ENCODE results near the gene PSME3. TPM values are rescaled to one million over a fixed set of nuclear protein-coding genes. Genes with fewer than 3 reads are reported as not detected.

The PSME3 gene
- total RNA-seq, 1 donor from 2014 or later: 116 TPM

- DNase-seq (ENCODE audit: extremely low spot score, unreplicated experiment): no peak
- H3K9me3 Mint-ChIP-seq: no peaks in the 10 kb centered on the region
- TF ChIP-seq CTCF (conservative IDR thresholded peaks at IDR 0.05): no peak
- no peaks in the 10 kb centered on the region for H3K4me1 Mint-ChIP-seq (ENCODE audit: unreplicated experiment)
- no peak within 1 kb of the TSS for H3K4me3 Mint-ChIP-seq
- H3K27ac Mint-ChIP-seq: no peak within 1 kb of the TSS
- no peaks in the 10 kb centered on the region for H3K27me3 Mint-ChIP-seq
- peaks cover 12% of the 10 kb centered on the region for H3K36me3 Mint-ChIP-seq
Measured at GRCh38 chr17:42844271-42844670, 11.1 kb downstream of the PSME3 start, which contains the start of gene AOC2. Gene AOC2, plus strand, starts transcription at chr17:42844580. Its CDS starts 47 bp downstream, at chr17:42844627.

- H3K9me3 Mint-ChIP-seq: no peaks in the 10 kb centered on the region
- DNase-seq (ENCODE audit: extremely low spot score, unreplicated experiment): no peak
- TF ChIP-seq CTCF (conservative IDR thresholded peaks at IDR 0.05): no peak
- no peaks in the 10 kb centered on the region for H3K27me3 Mint-ChIP-seq
- H3K36me3 Mint-ChIP-seq: peaks cover 9% of the 10 kb centered on the region
- H3K4me1 Mint-ChIP-seq (ENCODE audit: unreplicated experiment): no peaks in the 10 kb centered on the region
- H3K27ac Mint-ChIP-seq: no peak overlapping the region
- no peak overlapping the region for H3K4me3 Mint-ChIP-seq
Measured at GRCh38 chr17:42844761-42845555, 11.8 kb downstream of the PSME3 start.

- H3K4me1 Mint-ChIP-seq (ENCODE audit: unreplicated experiment): no peaks in the 10 kb centered on the region
- DNase-seq (ENCODE audit: extremely low spot score, unreplicated experiment): no peak
- TF ChIP-seq CTCF (conservative IDR thresholded peaks at IDR 0.05): no peak
- H3K9me3 Mint-ChIP-seq: no peaks in the 10 kb centered on the region
- H3K27me3 Mint-ChIP-seq: no peaks in the 10 kb centered on the region
- H3K36me3 Mint-ChIP-seq: peaks cover 9% of the 10 kb centered on the region
- H3K27ac Mint-ChIP-seq: no peak overlapping the region
- H3K4me3 Mint-ChIP-seq: no peak overlapping the region
Measured at GRCh38 chr17:42845556-42845917, 12.3 kb downstream of the PSME3 start.

GRCh38 chr17:42845918-42846593, 12.9 kb downstream of the PSME3 start:
- no peaks in the 10 kb centered on the region for H3K27me3 Mint-ChIP-seq
- TF ChIP-seq CTCF (conservative IDR thresholded peaks at IDR 0.05): no peak
- H3K36me3 Mint-ChIP-seq: peaks cover 9% of the 10 kb centered on the region
- H3K9me3 Mint-ChIP-seq: no peaks in the 10 kb centered on the region
- DNase-seq (ENCODE audit: extremely low spot score, unreplicated experiment): no peak
- H3K4me3 Mint-ChIP-seq: no peak overlapping the region
- H3K4me1 Mint-ChIP-seq (ENCODE audit: unreplicated experiment): no peaks in the 10 kb centered on the region
- no peak overlapping the region for H3K27ac Mint-ChIP-seq

- Mint-ChIP-seq H3K4me3 (no peak overlapping the region), H3K27me3 (no peaks in the 10 kb centered on the region), H3K36me3 (peaks cover 9% of the 10 kb centered on the region), H3K9me3 (no peaks in the 10 kb centered on the region), H3K27ac (no peak overlapping the region), H3K4me1 (ENCODE audit: unreplicated experiment) (no peaks in the 10 kb centered on the region)
- no peak for TF ChIP-seq CTCF (conservative IDR thresholded peaks at IDR 0.05)
- no peak for DNase-seq (ENCODE audit: extremely low spot score, unreplicated experiment)
Measured at GRCh38 chr17:42846594-42847280, 13.5 kb downstream of the PSME3 start.
